NCI-H187 (cell line): Measurements from ENCODE around the gene VPS26A.

Experiments
- DNase-seq, 2 experiments: peaks; one replicate each; lab custom pipeline; 2025; lab: John Stamatoyannopoulos, UW

The VPS26A gene

DNA sequence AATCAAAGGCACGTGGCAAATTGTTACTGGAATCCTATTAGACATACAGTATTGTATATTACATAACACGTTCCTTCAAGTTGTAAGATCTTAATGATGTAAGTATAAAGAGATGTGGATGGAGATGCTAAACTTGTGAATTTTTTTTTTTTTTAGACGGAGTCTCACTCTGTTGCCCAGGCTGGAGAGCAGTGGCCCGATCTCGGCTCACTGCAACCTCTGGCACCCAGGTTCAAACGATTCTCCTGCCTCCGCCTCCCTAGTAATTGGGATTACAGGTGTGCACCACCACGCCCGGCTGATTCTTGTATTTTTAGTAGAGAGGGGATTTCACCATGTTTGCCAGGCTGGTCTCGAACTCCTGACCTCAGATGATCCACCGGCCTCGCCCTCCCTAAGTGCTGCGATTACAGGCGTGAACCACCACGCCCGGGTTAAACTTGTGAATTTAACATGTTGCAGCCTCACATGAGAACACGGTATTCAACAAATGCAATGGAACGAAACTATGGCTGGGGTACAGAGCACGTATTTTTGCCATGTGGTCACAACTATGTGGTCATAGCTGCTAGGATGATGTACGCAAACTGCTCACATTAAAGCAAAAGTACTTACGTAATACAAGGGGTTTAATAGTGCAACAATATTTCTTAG, 55.2 kb downstream of the VPS26A start:
- no peak for DNase-seq

DNA sequence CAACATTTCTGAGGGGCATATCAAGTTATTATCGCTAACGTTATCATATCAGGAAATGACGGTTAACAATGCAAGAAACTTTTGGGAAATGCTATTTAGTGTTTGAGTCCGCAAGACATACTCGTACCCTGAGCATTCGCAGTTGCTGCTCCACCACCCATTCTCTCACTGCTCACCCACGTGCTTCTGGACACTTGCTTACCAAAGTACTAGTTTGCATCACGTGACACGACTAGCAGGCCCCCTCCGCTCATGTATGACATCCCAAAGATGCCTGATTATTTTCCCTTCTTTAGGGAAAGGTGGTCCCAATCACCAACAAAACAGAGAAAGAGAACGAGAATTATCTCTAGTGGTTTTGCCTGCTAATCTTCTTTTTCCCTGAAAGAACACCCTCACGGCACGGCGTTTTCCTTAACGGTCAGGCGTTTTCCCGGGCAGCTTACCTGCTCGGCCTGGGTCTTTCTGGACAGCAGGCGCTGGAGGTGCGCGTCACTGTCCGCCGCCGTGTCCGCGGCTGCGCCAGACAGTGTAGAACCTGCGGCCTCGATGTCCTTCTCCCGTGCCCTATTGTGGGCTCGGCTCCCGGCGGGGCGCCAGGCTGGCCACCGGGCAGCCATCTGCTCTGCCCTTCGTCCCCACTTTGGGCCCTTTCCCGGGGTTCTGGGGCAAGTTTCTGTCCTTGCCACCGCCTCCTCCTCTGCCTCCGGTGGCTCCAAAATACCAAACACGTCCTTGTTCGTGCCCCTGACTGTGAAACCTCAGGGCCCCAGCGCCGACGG, 56.0 kb downstream of the VPS26A start, which contains the start of gene SUPV3L1:
Gene SUPV3L1 (plus strand): TSS at position 492 of the 782 bp plus-strand sequence. CDS start 58 bp downstream, at position 550.
- peak; percentile 73 to 88 for DNase-seq

DNA sequence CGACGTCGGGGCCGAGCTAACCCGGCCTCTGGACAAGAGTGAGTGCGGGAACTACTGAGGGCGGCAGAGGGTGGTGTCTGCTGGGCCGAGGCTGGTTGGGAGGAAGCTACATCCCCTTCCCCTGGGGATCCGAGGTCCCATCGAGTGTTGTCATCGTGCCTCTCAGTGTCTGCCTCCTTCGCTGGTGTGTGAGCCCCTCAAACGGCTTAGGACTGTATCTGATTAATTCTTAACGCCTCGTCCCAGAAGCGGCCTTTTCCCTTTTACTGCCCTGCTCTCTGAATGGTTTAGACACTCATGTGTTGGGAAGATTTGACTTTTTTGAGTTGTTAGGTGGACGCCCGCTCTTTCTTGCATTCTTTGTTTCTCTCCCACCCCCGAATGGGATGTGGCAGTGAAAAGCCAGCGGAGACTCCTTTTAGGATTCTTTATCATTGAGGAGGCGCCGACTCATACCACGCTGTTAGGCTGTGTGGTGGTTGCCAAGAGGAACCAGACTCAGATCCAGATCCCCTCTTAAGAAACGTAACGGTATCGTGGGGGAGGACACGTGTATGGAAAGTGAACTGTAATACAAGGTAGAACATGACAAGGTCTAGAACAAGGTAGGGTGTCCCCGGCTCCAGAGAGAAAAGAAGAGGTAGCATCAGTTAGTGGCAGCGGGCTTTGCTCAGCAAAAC, 56.7 kb downstream of the VPS26A start:
- no peak for DNase-seq

DNA sequence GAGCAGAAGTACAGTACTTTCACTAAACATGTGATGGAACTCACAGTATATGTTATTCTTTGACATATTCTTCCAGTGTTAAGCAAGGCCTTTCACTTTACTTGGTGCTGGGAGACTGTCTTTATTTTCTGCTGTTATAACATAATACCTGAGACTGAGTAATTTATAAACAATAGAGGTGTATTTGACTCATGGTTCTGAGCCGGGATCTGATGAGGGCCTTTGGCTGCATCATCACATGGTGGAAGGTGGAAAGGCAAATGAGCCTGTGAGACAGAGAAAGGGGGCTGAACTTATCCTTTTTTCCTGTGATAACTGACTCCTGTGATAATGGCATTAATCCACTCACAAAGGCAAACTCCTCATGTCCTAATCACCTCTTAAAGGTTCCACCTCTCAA, 57.5 kb downstream of the VPS26A start:
- no peak for DNase-seq

DNA sequence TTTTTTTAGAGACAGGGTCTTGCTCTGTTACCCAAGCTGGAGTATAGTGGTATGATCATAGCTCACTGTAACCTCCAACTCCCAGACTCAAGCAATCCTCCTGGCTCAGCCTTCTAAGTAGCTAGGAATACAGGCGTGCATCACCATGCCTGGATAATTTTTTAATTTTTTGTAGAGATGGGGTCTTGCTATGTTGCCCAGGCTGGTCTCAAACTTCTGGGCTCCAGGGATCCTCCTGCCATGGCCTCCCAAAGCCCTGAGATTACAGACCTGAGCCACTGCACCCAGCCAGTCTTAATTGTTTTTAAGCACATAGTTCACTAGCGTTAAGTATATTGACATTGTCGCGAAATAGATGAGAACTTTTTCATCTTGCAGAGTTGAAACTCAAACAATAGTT, 58.0 kb downstream of the VPS26A start:
- no peak for DNase-seq

DNA sequence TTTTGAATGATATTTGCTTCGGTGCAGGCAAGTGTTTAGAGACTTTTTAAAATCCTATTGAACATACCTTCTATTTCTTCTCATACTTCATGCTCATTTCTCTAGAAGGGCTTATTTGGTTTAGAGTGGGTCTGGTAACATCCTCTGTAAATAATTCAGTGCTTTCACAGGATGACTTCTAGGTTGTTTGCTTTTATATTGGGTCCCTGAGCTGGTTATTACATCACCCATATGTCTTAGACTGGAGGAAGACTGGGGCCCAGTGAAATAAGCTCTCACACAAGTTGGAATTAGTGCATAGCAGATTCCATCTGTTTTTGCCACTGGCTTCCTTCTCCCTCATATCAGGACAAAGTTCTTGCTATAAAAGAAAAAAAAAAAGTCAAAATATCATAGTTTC, 62.5 kb downstream of the VPS26A start:
- no peak for DNase-seq

DNA sequence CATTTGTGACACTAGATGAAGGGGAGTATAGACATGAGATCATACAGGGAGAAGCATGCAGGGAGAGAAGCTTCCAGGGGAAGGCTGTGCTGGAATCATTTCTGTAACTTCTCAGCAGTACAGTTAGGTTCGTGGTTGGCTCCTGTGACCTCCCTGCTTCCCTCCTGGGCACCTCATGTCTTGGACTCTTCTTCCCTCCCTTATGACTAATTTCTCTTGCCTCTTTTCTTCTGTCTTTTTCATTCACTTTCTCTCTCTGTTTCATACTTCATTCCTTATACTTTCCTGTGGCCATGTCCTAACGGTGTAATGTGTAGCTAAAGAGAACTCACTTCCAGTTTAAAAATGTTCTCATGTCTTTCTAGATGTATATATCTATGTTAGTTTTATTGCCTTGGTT, 77.1 kb downstream of the VPS26A start:
- DNase-seq, result no peak

DNA sequence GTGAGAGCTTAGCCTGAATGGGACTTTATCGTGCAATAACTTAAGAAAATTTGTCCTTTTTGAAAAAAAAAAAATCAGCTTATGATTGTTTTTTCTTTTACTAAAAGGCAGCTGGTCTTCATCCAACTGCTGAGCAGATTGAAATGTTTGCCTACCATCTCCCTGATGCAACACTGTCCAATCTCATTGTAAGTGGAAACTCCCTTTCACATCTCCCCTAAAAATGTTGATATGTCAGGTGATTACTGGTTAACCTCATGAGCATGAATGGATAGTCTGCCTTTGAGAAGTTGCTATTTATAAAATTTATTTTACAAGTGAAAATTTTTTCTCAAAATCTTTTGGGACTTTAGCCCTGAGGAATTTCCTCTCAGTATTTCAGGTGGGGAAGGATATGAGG, 78.4 kb downstream of the VPS26A start:
- DNase-seq, result no peak

DNA sequence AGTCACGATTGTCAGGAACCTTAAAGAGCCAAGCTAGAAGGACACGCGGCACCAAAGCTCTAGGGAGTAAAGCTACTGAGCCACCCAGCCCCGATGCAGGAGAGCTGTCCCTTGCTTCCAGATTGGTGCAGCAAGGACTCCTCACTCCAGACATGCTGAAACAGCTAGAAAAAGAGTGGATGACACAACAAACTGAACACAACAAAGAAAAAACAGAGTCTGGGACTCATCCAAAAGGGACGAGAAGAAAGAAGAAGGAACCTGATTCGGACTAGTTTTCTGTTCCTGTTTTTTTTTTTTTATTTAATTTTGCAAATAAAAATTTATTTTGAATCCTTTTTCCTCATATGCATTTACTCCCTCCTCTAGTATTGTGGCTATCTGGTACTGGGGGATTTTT, 84.8 kb downstream of the VPS26A start:
- DNase-seq, result no peak

DNA sequence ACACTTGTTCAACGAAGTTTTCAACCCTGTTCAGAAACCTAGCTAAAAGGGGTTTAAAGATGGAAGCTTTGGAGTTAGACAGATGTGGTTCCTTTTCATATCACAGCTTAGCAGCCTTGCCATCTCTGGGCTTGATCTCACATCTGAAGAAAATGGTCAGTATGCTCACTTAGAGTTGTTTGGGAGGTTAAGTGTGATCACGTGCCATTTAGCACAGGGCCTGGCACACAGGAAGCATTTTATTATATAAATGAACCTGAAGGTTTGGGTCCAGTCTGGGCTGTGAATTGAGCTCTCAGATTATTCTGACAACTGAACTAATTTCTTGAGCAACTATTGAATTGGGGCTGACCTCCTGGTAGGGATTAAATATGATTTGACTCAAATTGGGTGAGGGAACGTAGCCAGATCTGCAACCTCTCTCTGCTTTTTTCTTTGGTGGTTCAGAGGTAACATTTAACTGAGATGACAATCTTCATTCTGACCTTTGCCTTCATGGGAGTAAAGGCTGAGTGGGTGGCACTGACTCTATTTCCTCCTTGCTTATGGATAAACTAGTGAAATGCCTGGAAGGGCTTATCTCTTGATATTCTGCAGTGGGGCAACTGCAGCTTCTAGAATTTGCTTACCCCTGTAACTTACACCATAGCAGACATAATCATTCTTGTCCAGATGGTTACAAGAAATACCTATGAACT, 86.0 kb downstream of the VPS26A start:
- no peak for DNase-seq

DNA sequence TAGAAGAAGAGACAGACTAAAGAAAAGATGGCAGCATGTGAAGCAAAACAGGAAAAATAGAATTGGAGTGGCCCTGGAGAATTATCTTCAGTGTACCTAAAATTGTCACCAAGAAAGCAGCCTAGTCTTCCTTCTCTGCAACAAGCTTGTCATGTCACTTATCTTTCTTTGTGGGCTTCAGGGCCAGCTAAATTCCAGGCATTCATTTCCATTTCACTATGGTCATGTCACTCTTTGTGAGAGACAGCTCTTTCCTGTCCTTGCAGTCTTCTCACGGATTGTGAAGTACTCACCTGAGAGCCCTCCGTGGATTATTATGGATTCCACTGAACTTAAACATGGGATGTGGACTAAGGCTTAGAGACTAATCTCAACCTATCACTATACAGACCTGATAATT, 87.1 kb downstream of the VPS26A start:
- DNase-seq, result no peak

DNA sequence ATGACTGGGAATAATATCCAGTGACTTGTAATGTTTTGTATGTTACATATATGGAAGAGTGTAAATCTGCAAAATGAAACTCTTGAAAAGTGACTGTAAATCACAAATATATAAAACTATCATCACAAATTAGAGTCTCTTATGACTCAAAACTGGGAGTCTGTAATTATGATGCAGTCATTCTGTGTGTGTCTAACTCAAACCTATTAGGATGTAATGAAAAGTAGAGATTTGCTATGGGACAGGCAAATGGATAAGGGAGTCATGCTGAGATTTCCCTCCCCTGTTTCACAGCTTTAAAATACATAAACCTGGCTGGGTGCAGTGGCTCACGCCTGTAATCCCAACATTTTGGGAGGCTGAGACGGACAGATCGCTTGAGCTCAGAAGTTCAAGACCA, 87.5 kb downstream of the VPS26A start:
- DNase-seq, result no peak

DNA sequence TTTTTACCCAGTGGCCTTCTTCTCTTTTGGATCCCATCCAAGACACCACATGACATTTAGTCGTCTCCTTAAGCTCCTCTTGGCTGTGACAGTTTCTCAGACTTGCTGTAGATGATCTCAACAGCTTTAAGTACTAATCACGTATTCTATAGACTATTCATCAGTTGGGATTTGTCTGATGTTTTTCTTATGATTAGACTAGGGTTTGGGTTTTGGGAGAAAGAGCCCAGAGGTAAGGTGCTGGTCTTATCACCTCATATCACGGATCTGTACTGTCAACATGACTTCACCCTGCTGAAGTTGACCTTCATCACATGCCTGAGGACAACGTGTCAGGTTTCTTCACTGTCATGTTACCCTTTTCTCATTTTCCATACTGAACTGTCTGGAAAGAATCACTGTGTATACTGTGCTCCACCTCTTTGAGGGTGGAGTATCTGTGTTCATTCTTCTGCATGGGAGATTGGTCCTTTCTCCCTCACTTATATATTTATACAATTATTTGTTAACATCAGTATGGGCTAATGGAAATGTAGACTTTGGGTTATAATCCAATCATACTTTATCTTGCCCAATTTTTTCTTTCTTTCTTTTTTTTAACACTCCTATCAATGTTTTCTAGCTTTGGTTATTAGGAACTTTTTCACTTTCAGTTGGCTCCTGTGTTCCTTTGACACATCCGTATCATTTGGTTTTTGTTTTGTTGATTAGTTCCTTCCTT, 89.8 kb downstream of the VPS26A start:
- no peak for DNase-seq

DNA sequence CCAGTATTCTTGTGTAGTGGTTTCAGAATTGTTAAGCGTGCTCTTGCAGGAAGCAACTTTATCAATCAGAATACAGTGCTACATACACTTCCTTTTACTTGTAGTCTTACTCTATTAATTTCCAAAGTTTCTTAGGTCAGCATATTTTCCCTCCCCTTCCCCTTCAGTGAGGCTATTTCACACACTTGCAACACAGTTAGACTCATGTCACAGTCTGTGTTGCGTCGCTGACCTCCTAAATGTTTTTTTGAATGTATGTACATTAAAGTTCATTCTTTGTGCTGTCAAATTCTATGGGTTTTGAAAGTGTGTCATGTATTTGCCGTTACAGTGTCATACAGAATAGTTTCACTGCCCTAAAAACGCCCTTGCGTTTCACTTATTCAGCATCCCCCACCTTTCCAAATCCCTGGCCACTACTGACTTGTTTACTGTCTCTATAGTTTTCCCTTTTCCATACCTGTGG, 90.7 kb downstream of the VPS26A start:
- no peak for DNase-seq

DNA sequence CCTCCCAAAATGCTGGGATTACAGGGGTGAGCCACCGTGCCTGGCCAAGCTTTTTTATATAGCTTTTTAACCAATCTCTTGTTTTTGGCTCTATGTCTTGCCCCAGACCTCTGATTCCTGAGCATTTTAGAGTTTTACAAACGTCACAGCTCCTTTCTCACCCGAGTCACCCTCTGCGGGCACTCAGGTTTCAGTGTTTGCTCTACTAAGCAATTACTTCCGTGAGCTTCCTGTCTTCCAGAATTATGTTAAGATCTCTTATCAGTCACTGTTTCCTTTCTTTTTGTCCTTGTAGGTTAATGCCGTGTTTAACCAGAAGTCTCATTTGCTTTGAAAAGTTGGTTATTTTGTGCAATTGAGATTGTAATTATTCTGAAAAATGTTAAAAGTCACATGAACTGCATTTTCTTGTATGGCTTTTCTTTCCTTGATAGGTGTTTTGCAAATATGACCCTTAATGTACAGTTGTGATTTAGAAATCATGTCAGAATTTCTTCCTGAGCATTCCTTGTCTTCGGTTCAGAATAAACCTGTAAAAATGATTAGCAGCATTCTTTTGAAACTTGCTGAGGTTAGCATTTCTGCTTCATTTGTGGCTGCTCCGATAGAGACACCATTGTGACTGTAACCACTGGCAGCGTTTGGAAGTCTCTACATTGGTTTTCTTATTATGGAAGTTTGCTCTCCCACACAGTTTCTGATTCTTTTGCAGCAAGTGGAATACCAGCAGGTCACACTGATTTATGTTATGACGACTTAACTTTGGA, 91.6 kb downstream of the VPS26A start:
- no peak for DNase-seq

DNA sequence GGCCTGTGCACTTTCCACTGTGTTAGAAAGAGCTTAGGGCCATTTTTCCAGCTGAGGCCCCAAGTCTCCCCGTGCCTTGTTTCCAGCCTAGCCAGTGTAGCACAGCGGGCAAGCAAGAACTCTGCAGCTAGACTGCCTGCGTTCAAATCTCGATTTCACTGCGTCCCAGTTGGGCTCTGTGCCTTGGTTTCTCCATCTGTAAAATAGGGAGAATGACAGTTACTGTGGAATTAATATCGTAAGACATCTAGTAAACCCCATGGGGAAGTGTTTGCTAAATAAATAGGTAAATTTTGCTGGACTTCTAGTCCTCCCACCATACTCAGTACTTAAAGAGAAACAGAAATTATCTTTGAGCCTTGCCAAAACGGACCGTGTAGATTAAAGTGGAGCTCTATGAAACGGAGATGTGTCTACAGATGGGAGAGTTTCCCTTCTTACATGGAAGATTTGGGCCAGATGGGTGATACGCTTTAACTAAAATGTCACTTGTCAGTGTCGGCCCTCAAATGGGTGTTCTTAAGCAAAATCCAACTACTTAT, 92.7 kb downstream of the VPS26A start:
- no peak for DNase-seq

DNA sequence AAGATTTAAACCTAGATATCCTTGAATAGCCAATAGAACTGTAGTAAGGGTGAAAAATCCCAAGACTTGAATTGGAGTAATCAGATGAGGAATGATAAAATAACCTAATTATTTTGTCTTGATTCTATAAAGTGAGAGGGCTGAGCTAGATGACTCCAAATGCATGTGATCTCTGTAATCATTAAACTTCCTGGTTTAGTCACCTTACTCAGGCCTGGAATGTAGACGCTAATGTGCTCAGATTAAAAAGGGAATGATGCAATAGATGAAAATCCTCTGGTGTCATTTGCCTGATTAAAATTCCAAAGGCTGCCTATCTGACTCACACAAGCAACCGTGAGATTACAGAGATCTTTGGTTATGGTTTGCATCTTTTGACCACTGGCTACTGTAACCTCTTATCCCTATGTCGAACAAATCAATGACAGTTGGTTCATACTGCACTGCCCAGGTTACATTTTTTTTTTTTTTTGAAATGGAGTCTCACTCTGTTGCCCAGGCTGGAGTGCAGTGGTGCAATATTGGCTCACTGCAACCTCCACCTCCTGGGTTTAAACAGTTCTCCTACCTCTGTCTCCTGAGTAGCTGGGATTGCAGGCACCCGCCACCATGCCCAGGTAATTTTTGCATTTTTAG, 93.3 kb downstream of the VPS26A start:
- DNase-seq, result no peak

DNA sequence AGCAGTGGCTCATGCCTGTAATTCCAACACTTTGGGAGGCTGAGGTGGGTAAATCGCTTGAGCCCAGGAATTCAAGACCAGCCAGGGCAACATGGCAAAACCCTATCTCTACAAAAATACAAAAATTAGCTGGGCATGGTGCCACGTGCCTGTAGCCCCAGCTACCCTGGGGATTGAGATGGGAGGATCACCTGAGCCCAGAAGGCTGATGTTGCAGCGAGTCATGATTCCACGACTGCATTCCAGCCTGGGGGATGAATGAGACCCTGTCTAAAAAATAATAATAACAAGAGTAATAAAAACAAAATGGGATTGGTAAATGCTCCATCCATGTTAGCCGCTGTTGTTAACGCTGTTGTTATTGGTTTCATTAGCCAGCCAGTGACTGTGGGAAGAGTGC, 94.9 kb downstream of the VPS26A start:
- DNase-seq, result no peak

DNA sequence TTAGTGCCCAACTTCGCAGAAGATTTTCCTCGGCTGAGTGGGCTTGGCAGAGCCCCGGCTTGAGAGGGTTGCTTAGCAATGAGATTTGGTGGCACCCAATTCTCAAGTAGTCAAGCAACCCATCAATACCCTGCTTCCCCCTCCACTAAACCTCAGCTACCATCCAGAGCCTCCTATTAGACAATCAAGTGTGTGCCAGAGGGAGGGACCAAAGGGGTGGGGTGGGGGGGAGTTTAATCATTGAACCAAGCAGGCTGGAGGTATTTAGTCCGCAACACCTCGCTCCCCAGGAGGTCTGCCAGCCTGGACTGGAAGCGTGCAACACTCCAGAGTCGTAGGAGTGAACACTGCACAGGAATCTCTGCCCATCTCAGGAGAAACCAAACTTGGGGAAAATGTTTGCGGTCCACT, 96.1 kb downstream of the VPS26A start, which contains the start of gene HKDC1:
Gene HKDC1 (plus strand): TSS at position 292 of the 411 bp plus-strand sequence. CDS start 104 bp downstream, at position 396.
- no peak for DNase-seq

DNA sequence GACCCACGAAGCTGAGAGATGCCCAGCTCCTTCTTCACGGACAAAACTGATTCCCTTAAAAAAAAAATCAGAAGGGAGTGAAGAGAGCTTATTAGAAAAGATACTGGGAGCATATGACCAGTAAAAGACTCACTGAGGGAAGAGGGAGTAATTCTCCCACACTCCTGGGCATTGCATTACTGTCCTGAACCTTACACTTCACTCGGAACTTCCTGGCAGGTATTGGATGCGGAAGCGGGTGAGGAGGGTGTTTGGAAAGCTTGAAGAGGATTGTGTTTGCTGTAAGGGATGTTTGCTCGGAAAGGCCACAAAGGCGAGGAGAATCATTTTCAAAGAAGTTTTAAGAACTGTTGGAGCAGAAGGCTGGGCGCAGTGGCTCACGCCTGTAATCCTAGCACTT, 96.5 kb downstream of the VPS26A start:
- no peak for DNase-seq
